OCI-M1 (cell line): ENCODE results near the gene XK.
"Not testable (repeated sequence)": the region's sequence is repeated elsewhere in the genome, so short reads cannot be mapped to it uniquely, and the experiment has no call there.

Source experiments
- DNase-seq: peaks from one replicate; lab custom pipeline; 2025; lab: John Stamatoyannopoulos, UW

The XK gene, protein sequence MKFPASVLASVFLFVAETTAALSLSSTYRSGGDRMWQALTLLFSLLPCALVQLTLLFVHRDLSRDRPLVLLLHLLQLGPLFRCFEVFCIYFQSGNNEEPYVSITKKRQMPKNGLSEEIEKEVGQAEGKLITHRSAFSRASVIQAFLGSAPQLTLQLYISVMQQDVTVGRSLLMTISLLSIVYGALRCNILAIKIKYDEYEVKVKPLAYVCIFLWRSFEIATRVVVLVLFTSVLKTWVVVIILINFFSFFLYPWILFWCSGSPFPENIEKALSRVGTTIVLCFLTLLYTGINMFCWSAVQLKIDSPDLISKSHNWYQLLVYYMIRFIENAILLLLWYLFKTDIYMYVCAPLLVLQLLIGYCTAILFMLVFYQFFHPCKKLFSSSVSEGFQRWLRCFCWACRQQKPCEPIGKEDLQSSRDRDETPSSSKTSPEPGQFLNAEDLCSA

GRCh38 chrX:37685381-37686359 lies at the start of gene XK:
TSS of gene XK (plus strand) at chrX:37685791. CDS start at chrX:37685962, 171 bp downstream.
- peak; percentile 96 for DNase-seq

DNA sequence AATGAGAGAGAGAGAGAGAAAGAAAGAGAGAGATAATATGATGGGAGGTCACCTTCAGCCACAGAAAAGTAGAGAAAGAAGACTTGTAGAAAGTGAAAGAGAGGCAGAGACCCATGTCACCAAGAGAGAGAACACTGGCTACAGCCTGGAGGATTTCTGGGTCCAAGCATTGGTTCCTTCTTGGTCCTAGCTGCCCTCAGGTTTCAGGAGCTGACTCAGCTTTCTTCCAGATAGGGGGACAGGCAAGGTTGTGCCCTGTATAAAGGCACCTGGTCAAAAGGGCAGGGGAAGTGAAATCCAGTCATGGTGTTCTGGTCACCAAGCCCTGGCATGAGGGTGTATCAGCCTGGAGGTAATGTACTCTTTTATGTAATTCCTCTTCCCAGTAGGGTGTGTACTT lies 47.5 kb upstream of the XK start:
- DNase-seq: peak; percentile 74

DNA sequence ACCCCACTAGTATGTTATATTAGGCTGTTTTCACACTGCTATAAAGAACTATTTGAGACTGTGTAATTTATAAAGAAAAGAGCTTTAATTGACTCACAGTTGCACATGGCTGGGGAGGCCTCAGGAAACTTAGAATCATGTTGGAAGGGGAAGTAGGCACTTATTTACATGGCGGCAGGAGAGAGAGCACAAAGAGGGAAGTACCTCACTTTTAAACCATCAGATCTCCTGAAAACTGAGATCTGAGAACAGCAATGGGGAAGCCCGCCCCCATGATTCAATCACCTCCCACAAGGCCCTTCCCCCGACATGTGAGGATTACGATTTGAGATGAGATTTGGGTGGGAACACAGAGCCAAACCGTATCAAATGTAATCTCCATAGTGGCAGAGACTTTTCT lies 45.4 kb upstream of the XK start:
- DNase-seq: peak; percentile 73

- DNase-seq: no peak
These were observed 43.7 kb upstream of the XK start for GRCh38 chrX:37641859-37642258.

GRCh38 chrX:37644381-37645305 lies 40.9 kb upstream of the XK start:
- DNase-seq: peak; percentile 42

DNA sequence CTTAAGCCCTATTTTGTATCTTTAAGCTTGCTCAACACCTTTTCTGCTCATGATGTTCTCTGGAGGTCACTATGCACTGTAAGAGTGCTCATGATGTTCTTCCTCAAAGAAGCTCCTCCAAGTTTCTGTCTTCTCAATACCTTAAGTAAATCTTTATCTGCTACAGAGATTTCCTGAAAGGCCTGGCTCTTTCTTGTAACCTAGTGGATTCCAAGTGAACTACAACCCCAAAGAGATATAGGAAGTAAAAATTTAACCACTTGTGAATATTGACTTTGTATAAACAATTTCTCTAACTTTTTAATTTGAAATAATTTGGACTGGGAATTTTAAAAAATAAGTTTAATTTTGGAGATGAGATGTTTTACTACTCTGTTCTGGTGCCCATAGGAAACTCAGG lies 39.3 kb upstream of the XK start:
- peak; percentile 64 for DNase-seq

DNA sequence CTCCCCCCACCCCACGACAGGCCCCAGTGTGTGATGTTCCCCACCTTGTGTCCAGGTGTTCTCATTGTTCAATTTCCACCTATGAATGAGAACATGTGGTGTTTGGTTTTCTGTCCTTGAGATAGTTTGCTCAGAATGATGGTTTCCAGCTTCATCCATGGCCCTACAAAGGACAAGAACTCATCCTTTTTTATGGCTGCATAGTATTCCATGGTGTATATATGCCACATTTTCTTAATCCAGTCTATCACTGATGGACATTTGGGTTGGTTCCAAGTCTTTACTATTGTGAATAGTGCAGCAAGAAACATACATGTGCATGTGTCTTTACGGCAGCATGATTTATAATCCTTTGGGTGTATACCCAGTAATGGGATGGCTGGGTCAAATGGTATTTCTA lies 34.7 kb upstream of the XK start:
- DNase-seq: not testable (repeated sequence)

DNA sequence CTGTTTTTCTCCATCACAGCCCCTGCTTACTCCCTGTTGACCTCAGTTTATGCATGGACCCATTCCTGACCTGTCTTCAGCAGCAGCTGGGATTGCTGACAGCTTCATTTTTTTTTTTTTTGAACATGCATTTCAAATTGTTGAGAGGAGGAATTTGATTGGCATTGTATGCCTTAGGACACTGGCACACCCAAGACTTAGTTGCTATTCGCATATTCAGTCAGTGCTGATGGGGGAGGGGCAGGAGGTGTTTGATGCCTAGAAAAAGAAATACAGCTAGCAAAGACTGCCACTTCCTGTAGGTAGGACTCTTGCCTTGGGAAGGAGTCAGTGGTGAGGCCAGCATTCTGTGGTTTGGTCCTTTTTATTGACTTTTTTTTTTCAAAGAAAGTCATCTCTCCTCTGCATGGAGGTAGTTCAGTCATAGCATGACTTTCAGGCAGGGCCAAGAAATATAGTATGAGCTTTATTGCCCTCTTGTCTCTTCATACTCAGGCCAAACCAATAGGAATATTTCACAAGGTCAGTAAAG lies 33.6 kb upstream of the XK start:
- peak; percentile 68 for DNase-seq

DNA sequence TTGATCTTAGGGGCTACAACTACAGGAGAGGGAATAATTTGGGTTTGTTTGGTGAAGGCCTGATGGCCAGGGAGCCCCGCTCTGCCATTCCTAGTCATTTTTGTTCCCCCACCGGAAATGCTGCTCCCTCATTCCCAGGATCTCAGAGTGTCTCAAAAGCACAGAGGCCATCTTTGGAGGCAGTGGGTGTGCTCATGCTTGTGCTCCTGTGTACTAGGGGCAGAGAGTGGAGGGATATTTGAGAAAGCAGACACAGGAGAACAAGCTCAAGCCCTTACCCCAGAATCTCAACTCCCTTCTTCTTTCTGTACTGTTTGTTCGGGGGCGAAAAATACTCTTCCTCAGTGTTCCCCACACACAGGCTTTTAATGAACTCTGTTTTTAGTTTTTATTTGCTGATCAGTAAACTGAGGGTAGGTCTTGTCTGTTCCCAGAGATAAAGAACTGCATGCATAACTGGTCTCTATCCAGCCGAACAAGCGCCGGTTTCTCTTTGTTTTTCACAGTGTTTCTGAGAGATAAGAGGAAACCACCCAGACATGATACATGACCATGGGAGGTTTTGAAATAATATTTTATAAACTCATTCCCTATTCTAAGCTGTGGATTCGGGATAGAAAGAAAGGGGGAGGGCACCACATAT lies 32.9 kb upstream of the XK start:
- DNase-seq: peak; percentile 92

- peak; percentile 60 for DNase-seq
These were observed 32.0 kb upstream of the XK start for GRCh38 chrX:37653397-37654085.

DNA sequence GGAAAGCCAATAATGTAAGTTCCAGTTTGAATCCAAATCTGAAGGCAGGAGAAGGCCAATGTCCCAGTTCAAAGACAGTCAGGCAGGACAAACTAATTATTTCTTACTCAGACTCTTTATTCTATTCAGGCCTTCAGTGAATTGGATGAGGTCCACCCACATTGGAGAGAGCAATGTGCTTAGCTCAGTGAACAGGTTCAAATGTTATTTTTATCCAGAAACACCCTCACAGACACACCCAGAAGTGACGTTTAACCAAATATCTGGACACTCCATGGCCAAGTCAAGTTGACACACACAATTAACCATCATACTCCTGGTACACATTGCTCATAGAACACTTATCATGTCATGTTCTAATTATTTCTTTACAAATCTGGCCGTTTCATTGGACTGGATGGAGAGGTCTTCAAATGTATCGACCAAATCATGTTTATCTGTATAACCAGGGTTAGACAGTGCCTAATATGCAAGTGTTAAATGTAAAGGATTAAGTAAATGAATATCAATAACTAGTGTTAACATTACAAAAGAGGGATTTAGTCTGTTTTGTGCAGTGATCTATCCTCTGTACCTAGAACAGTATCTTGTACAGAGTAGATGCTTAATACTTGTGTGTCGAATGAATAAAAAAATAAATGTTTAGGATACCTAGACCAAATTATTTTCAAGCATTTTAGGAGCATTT lies 27.1 kb upstream of the XK start:
- DNase-seq: no peak

GRCh38 chrX:37659047-37659446 lies 26.5 kb upstream of the XK start:
- no peak for DNase-seq

DNA sequence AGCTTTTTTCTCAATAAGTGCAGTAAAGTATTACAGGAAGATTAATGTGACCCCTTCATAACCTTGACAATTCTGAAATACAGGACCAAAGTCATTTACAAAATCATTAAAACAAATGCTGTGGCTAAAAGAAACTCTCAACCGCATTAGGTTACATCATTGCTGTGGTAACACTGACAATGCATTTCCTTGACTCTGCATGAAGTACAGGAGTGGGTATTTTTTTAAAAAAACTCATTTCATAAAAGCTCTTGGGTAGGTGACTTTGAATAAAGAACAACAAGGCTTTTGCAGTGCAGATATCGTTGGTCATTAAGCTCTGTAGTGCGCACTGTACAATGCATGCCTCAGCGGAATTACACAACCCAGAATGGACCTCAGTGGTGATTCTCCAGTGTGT lies 23.4 kb upstream of the XK start:
- DNase-seq: no peak

GRCh38 chrX:37666516-37666915 lies 19.1 kb upstream of the XK start:
- no peak for DNase-seq

DNA sequence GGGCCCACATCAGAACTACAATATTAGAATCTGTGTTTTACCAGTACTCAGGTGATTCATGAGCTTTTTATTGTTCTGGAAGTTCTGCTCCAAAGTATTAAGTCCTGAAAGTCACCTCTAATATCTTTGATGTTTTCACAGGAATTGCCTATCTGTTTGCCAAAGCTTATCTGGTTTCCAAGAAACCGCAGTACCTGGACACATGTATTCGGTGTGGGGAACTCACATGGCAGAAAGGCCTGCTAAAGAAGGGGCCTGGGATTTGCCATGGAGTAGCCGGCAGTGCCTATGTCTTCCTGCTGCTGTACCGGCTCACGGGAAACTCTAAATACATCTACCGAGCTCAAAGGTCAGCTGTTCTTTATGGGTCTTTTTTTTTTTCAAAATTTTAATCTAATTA lies 18.4 kb upstream of the XK start:
- DNase-seq: no peak

- DNase-seq: no peak
These were observed 13.0 kb upstream of the XK start for GRCh38 chrX:37672563-37672962.

DNA sequence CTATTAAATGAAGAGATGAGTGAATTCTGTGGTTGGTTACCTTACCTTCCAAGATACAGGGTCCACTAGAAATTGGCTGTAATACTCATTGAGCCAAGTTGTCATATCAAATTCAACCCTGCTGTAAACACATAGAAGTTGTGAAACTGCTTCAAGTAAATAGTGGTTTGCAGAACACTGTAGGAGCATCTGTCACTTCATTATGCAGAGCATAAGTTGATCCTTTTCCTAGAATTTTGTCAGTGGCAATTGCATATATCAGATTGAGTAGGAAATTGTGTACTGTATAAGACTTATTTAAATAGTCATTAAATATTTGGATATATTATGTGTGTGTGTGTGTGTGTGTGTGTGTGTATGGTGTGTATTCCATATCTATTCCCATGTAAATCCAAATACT lies 8.8 kb upstream of the XK start:
- no peak for DNase-seq

DNA sequence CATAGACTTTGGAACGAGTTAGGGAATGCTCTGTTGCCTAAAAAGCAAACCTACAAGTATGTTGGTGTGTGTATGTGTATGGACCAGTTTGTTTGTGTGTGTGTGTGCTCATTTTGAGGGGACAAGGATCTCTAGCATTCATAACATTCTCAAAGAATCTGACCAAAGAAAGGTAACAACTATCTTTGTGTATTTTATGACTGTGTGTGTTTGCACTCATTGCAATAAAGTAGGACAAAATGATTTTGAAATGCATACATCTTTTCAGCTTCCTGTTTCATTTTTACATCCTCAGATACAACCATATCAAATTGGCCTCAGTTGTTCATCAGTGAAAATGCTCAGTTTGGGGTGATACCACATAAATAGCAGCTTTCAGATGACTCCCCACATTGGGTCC lies 8.3 kb upstream of the XK start:
- DNase-seq: no peak

- peak; percentile 23 for DNase-seq
These were observed 7.8 kb upstream of the XK start for GRCh38 chrX:37677765-37678164.

DNA sequence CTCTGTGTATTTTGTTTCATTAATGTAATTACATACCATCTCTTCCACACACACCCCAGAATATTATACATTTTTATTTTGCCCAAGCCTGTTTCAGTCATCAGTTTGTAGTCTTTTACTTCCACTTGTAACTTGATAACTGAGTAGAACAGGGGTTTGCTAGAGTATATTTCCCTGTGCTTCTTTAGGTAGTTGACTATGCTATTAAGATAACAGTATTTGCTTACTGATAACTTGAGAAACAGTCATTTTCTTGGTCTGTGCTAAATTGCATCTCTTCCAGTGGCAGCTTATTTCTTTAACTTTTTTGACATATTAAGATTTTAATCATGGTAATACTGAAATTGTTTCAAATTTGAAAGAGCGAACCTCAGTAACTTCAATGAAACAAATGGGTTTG lies 7.0 kb upstream of the XK start:
- DNase-seq: no peak
